A549 (cell line): ENCODE results near the gene SMARCA5. TPM values are rescaled to one million over a fixed set of nuclear protein-coding genes. Genes with fewer than 3 reads are reported as not detected.

Experiments used
- ATAC-seq, 2 experiments: fragments of 200-7000 bp in 1 of 2; fragments of >200 bp in 1 of 2; cut with Nextera tagmentation in 1 of 2; cut with Tn5 transposase in 1 of 2; 3 replicates each; pipeline versions ENCODE4 v1.8.0 to v1.9.1; 2018 to 2020; ENCODE audit warnings: mild to moderate bottlenecking in 1 of 2, moderate library complexity in 1 of 2
- CTCF ChIA-PET: fragments of 300-600 bp; sonication (Branson Sonifier 250); formaldehyde crosslinking; extraction: SDS; loops from one replicate; lab custom pipeline; 2021; ENCODE audit warnings: antibody characterized with exemption, inconsistent platforms; lab: Yijun Ruan, JAX
- POLR2A ChIA-PET: fragments of 350-600 bp; formaldehyde crosslinking; extraction: SDS; loops from one replicate; lab custom pipeline; 2021; ENCODE audit warnings: antibody characterized with exemption, inconsistent platforms; lab: Yijun Ruan, JAX
- DNase-seq, 2 experiments: peaks; one replicate each; pipeline versions ENCODE4 v3.0.0 to v3.0.0-alpha.2; 2011 to 2016; ENCODE audit warnings: low read depth in 1 of 2, low spot score in 1 of 2
- FAIRE-seq: peaks from 2 replicates; lab custom pipeline; 2011; peaks lifted over from hg19 to GRCh38; lab: Jason Lieb, UNC
- H3K27ac ChIP-seq, 2 experiments: fragments of >200 bp; sonication (Bioruptor Twin); formaldehyde crosslinking; 3 replicates each; pipeline ENCODE4 v1.5.1; 2016 to 2017
- H3K4me1 ChIP-seq: fragments of >200 bp; sonication (Bioruptor Twin); formaldehyde crosslinking; 3 replicates; pipeline ENCODE4 v1.6.1; 2016
- H3K4me2 ChIP-seq: fragments of >200 bp; sonication (Bioruptor Twin); formaldehyde crosslinking; 3 replicates; pipeline ENCODE4 v1.6.1; 2016
- H3K4me3 ChIP-seq: fragments of >200 bp; sonication (Bioruptor Twin); formaldehyde crosslinking; 3 replicates; pipeline ENCODE4 v1.5.1; 2016
- H3K9me3 ChIP-seq: fragments of >200 bp; sonication (Bioruptor Twin); formaldehyde crosslinking; 3 replicates; pipeline ENCODE4 v1.6.1; 2016
- CBX2 ChIP-seq: fragments of 200-600 bp; sonication (generic); IDR thresholded peaks from 2 replicates; pipeline ENCODE4 v1.6.1; 2016; ENCODE audit warnings: low read depth, mild to moderate bottlenecking, borderline replicate concordance
- CHD2 ChIP-seq: fragments of 150-350 bp; IDR thresholded peaks from 2 replicates; pipeline ENCODE4 v1.6.1; 2014; ENCODE audit warnings: low read length; ENCODE audit not compliant: partially characterized antibody
- CHD4 ChIP-seq: fragments of 200-600 bp; sonication (generic); IDR thresholded peaks from 2 replicates; pipeline ENCODE4 v1.6.1; 2016; ENCODE audit warnings: antibody characterized with exemption, mild to moderate bottlenecking, borderline replicate concordance
- EHMT2 ChIP-seq: fragments of 200-600 bp; sonication (generic); IDR thresholded peaks from 2 replicates; pipeline ENCODE4 v1.6.1; 2016; ENCODE audit warnings: antibody characterized with exemption, low read depth, mild to moderate bottlenecking, moderate library complexity
- ESRRA ChIP-seq: fragments of 150-350 bp; IDR thresholded peaks from 2 replicates; pipeline ENCODE4 v1.6.1; 2014; ENCODE audit warnings: mild to moderate bottlenecking, low read length, borderline replicate concordance
- FOXS1 ChIP-seq: fragments of 250-450 bp; sonication (Bioruptor Pico); IDR thresholded peaks from 2 replicates; pipeline ENCODE4 v1.5.0; 2020; ENCODE audit warnings: mild to moderate bottlenecking, moderate library complexity
- GATA3 ChIP-seq: IDR thresholded peaks from 2 replicates; pipeline ENCODE4 v1.6.1; 2012; ENCODE audit warnings: borderline replicate concordance
- HEYL ChIP-seq: fragments of 250-450 bp; sonication (Bioruptor Pico); IDR thresholded peaks from 2 replicates; pipeline ENCODE4 v1.8.0; 2021; ENCODE audit warnings: mild to moderate bottlenecking, moderate library complexity
- HOXA7 ChIP-seq: fragments of 250-450 bp; sonication (Bioruptor Pico); IDR thresholded peaks from 2 replicates; pipeline ENCODE4 v1.5.0; 2020; ENCODE audit warnings: mild to moderate bottlenecking, moderate library complexity
- RAD21 ChIP-seq, 2 experiments: fragments of >200 bp in 1 of 2; sonication (Bioruptor Twin) in 1 of 2; formaldehyde crosslinking in 1 of 2; IDR thresholded peaks in 1 of 2; conservative IDR thresholded peaks in 1 of 2; 2 replicates in 1 of 2; 3 replicates in 1 of 2; pipeline ENCODE4 v1.6.1; 2012 to 2018; ENCODE audit warnings: inconsistent platforms in 1 of 2
- SMC3 ChIP-seq: fragments of >200 bp; sonication (Bioruptor Twin); formaldehyde crosslinking; IDR thresholded peaks from 3 replicates; pipeline ENCODE4 v1.6.1; 2018; ENCODE audit warnings: inconsistent platforms
- ZC3H11A ChIP-seq: fragments of 450-650 bp; IDR thresholded peaks from 2 replicates; pipeline ENCODE4 v1.6.1; 2014; ENCODE audit warnings: antibody characterized with exemption, mild to moderate bottlenecking
- WGBS: methylation state at CpG from one replicate; pipeline ENCODE4 v1.1.6; 2017; ENCODE audit errors: missing lambda C conversion rate; 5-methylcytosine and 5-hydroxymethylcytosine counted together
- polyA plus RNA-seq, 4 experiments: library from polyadenylated mRNA; depleted of rRNA in 3 of 4; stranded (reverse); fragments of >200 nt; fragmentation: RNase III in 1 of 4; extraction: RNeasy Plus Mini Kit Qiagen cat#74134 plus additional on column Dnase treatment in 1 of 4; gene quantifications; 2 replicates in 3 of 4; 3 replicates in 1 of 4; pipeline ENCODE4 v1.2.3, GENCODE V29; 2011 to 2017
- TF ChIP-seq, protein P1 (sequence below): IDR thresholded peaks from 2 replicates; pipeline ENCODE4 v1.6.1; 2012; ENCODE audit warnings: low read depth, borderline replicate concordance
- TF ChIP-seq, protein P2 (sequence below): fragments of 150-350 bp; IDR thresholded peaks from 2 replicates; pipeline ENCODE4 v1.6.1; 2014; ENCODE audit warnings: low read depth, mild to moderate bottlenecking, low read length

SMARCA5 gene
- polyA plus RNA-seq, 2 of the 4 experiments (the other 2 are of a cell fraction) = 22.2 to 33.4 TPM

DNA sequence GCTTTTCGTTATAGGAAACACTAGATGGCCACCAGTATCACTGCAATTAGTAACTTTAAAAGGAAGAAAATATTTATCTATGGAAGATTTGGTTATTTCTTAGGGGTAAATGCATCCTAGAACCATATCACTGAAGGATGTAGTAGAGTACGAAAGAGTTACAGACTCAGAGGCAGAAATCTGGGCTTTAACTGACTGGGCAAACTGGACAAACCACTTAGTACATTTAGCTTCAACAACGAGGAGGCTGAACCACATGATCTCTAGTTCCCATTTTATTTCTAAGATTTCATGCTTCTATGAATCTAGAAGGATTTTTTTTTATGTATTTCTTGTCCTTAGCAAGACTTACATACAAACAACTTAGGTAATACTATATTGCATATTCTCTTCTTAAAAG lies 93.0 kb downstream of the SMARCA5 start:
- no peak for TF ChIP-seq CHD4
- TF ChIP-seq GATA3 = no peak
- TF ChIP-seq CHD2 = no peak
- TF ChIP-seq ZC3H11A = no peak
- TF ChIP-seq FOXS1 (CRISPR knock-in tag) = no peak
- TF ChIP-seq HOXA7 (CRISPR knock-in tag) = no peak
- no peak for TF ChIP-seq CBX2
- TF ChIP-seq RAD21 (conservative IDR thresholded peaks at IDR 0.05 in 1 of 2, IDR thresholded peaks at IDR 0.05 in 1 of 2) = no peak
- TF ChIP-seq, protein P1, sequence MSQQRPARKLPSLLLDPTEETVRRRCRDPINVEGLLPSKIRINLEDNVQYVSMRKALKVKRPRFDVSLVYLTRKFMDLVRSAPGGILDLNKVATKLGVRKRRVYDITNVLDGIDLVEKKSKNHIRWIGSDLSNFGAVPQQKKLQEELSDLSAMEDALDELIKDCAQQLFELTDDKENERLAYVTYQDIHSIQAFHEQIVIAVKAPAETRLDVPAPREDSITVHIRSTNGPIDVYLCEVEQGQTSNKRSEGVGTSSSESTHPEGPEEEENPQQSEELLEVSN = no peak
- TF ChIP-seq HEYL (CRISPR knock-in tag) = no peak
- TF ChIP-seq ESRRA = no peak
- TF ChIP-seq, protein P2, sequence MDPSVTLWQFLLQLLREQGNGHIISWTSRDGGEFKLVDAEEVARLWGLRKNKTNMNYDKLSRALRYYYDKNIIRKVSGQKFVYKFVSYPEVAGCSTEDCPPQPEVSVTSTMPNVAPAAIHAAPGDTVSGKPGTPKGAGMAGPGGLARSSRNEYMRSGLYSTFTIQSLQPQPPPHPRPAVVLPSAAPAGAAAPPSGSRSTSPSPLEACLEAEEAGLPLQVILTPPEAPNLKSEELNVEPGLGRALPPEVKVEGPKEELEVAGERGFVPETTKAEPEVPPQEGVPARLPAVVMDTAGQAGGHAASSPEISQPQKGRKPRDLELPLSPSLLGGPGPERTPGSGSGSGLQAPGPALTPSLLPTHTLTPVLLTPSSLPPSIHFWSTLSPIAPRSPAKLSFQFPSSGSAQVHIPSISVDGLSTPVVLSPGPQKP = no peak
- no peak for TF ChIP-seq SMC3
- no peak for TF ChIP-seq EHMT2
- TF ChIP-seq, all 56 proteins: peak for 0
- Histone ChIP-seq H3K9me3 (no peaks in the 10 kb centered on the region), H3K4me1 (no peaks in the 10 kb centered on the region), H3K4me3 (no peak overlapping the region), H3K27ac (no peak overlapping the region), H3K4me2 (no peak overlapping the region)
- FAIRE-seq (no peak), ATAC-seq (no peak), DNase-seq (no peak)
- ChIA-PET CTCF (interaction anchor here (1.0 kb wide), 1 partner anchor 34 kb away, joined by 3 read pairs; no protein-coding TSS in a partner anchor), POLR2A (no interaction called here)
- 1% methylated on average over 3 of the region's 3 CpGs for WGBS

Other genes with a start within 250 kb of the SMARCA5 start
- gene GAB1, start 176.8 kb upstream of the SMARCA5 start, polyA plus RNA-seq (2011; rRNA removed) = 3.6 and 3.8 TPM in 2 replicates
- 2.0 to 2.5 TPM (median 2.3 TPM) in 3 replicates for gene GAB1, start 176.8 kb upstream of the SMARCA5 start, polyA plus RNA-seq (2017; fragmentation: RNase III; extraction: RNeasy Plus Mini Kit Qiagen cat#74134 plus additional on column Dnase treatment)
- not detected in 2 replicates for gene FREM3, start 187.0 kb downstream of the SMARCA5 start, polyA plus RNA-seq (2011; rRNA removed)
- gene FREM3, start 187.0 kb downstream of the SMARCA5 start, polyA plus RNA-seq (2017; fragmentation: RNase III; extraction: RNeasy Plus Mini Kit Qiagen cat#74134 plus additional on column Dnase treatment) = not detected in 3 replicates